Gastrocnemius medialis (tissue), 4 donors: ENCODE data around the gene CCDC196.
"Not testable (repeated sequence)": the region's sequence is repeated elsewhere in the genome, so short reads cannot be mapped to it uniquely, and the experiment has no call there.

ENCODE experiments used
- CTCF ChIP-seq, 5 experiments: fragments of 450-650 bp in 3 of 5; fragments of 200-600 bp in 2 of 5; sonication (generic) in 2 of 5; IDR thresholded peaks in 4 of 5; conservative IDR thresholded peaks in 1 of 5; 1 replicate in 4 of 5; 2 replicates in 1 of 5; pipeline ENCODE4 v1.5.1; 2016 to 2019; ENCODE audit warnings: antibody characterized with exemption in 5 of 5, mild to moderate bottlenecking in 3 of 5, moderate library complexity in 3 of 5
- POLR2A ChIP-seq, 2 donors: fragments of 450-650 bp; IDR thresholded peaks; one replicate each; pipeline ENCODE4 v1.6.1; 2017; ENCODE audit warnings: antibody characterized with exemption in 2 of 2, mild to moderate bottlenecking in 2 of 2, moderate library complexity in 2 of 2

- not testable (repeated sequence) for TF ChIP-seq POLR2A (IDR thresholded peaks at IDR 0.05); CTCF (IDR thresholded peaks at IDR 0.05 in 4 of 5, conservative IDR thresholded peaks at IDR 0.05 in 1 of 5)
These were observed 59.6 kb downstream of the CCDC196 start for GRCh38 chr14:66545751-66546150.
